H1 (cell line): ENCODE data around the gene DRC3. TPM values are rescaled to one million over a fixed set of nuclear protein-coding genes. Genes with fewer than 3 reads are reported as not detected.

Source experiments
- BACH1 ChIP-seq: IDR thresholded peaks from 2 replicates; pipeline ENCODE4 v1.6.1; 2012; ENCODE audit warnings: low read length, improper control_type of control experiment
- CBX5 ChIP-seq: fragments of 300-800, 300-1000 bp; sonication (generic); IDR thresholded peaks from 2 replicates; pipeline ENCODE4 v1.7.1; 2016; ENCODE audit warnings: antibody characterized with exemption, low read length, low read depth
- CHD7 ChIP-seq: fragments of 300-600 bp; sonication (generic); IDR thresholded peaks from 2 replicates; pipeline ENCODE4 v1.7.1; 2012; ENCODE audit warnings: low read length, moderate library complexity, mild to moderate bottlenecking, inconsistent platforms; ENCODE audit not compliant: insufficient replicate concordance
- EZH2 ChIP-seq: fragments of 200-600 bp; sonication (generic); IDR thresholded peaks from 2 replicates; pipeline ENCODE4 v1.7.1; 2012; ENCODE audit warnings: low read depth, mild to moderate bottlenecking, moderate library complexity, low read length, inconsistent platforms; ENCODE audit not compliant: severe bottlenecking
- JUN ChIP-seq: IDR thresholded peaks from 2 replicates; pipeline ENCODE4 v1.6.1; 2011; ENCODE audit warnings: low read depth, mild to moderate bottlenecking, improper control_type of control experiment, low read length
- RNF2 ChIP-seq: fragments of 200-900, 300-1000 bp; sonication (generic); IDR thresholded peaks from 2 replicates; pipeline ENCODE4 v1.7.1; 2016; ENCODE audit warnings: borderline replicate concordance, low read depth, mild to moderate bottlenecking, antibody characterized with exemption, low read length; ENCODE audit not compliant: poor library complexity, severe bottlenecking; ENCODE audit errors: missing control alignments
- SIN3A ChIP-seq, 2 experiments: IDR thresholded peaks in 1 of 2; conservative IDR thresholded peaks in 1 of 2; 2 replicates each; pipeline ENCODE4 v1.6.1; 2011 to 2012; ENCODE audit warnings: low read length in 2 of 2, improper control_type of control experiment in 1 of 2, low read depth in 1 of 2, mild to moderate bottlenecking in 1 of 2
- SUZ12 ChIP-seq: fragments of 200-600 bp; sonication (generic); IDR thresholded peaks from 2 replicates; pipeline ENCODE4 v1.6.1; 2012; ENCODE audit warnings: mild to moderate bottlenecking, inconsistent platforms, low read length, moderate library complexity, mixed read lengths
- YY1 ChIP-seq: IDR thresholded peaks from 2 replicates; pipeline ENCODE4 v1.6.1; 2011; ENCODE audit warnings: low read depth, mild to moderate bottlenecking, low read length
- polyA plus RNA-seq, 7 experiments: library from polyadenylated mRNA; depleted of rRNA in 3 of 7; stranded (reverse) in 5 of 7; unstranded in 2 of 7; fragments of >200 nt in 5 of 7; fragments of 200-250 nt in 2 of 7; gene quantifications; 1 replicate in 5 of 7; 2 replicates in 1 of 7; 4 replicates in 1 of 7; pipeline versions ENCODE4 v1.2.1 to v1.2.3, GENCODE V29; 2011 to 2013; ENCODE audit warnings: missing spikeins in 2 of 7, mixed read lengths in 2 of 7
- total RNA-seq: library from RNA; stranded (reverse); fragmentation: NEBNext Ultra II Directional; extraction: Animal tissue kit (Norgen Biotek cat#: 25700); gene quantifications from 2 replicates; pipeline ENCODE4 v1.2.1, GENCODE V29; 2021

Gene DRC3
- total and polyA plus RNA-seq, 2 of the 8 experiments (the other 6 are each of a cell fraction or from before 2014, with no cell fraction given) = 0.59 TPM; not detected in 1

- TF ChIP-seq CHD7 (no peak), EZH2 (no peak), YY1 (no peak), SUZ12 (no peak), RNF2 (no peak), JUN (no peak), BACH1 (no peak), SIN3A (conservative IDR thresholded peaks at IDR 0.05 in 1 of 2, IDR thresholded peaks at IDR 0.05 in 1 of 2; ENCODE audit: low read depth in 1 of 2, low read length in 2 of 2) (no peak), CBX5 (no peak)
These were observed 37.2 kb downstream of the DRC3 start (continued) for GRCh38 chr17:18009609-18010420.
